Measurements from ENCODE around the gene TBX10.
A peak's percentile ranks its signal among the peaks of the same experiment; 100 is the strongest.
"Not testable (repeated sequence)": the region's sequence is repeated elsewhere in the genome, so short reads cannot be mapped to it uniquely, and the experiment has no call there.

TBX10 gene

DNA sequence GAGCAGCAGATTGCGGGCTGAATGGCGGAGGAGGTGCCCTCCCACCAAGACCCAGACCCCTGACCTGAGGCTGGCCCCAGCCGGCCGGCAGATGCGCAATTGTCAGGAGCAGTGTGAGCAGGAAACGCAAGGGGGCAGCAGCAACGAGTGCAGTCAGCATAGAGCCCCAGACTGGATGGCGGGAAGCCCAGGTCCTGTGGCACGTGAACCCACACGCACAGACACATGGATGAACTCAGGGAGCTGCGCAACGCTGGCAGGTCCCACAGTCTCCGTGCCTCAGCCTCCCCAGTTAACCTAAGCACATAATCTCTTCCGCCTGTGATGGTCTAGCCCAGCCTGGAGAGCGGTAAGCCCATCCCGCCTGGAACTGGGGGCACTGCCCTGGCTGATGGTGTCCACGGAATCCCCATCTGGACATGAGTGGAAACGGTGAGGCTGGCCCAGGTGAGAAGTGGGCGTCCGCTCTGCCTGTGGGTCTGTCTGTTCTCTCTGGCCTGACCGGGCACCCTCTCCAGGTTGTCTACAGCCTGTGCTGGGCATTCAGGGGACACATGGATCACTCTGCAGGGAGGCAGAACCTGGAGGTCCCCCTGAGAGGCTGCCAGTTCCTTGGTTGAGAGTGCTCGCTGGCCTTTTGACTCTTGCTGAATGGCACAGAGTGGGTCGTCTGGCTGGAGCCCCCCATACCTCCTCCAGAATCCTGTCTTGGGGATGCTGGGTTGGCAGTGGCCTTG is 626 bp upstream of the TBX10 start:
- no peak overlapping the region for H3K27ac ChIP-seq (ENCODE audit: low read length)
- no peak overlapping the region for H3K9ac ChIP-seq (ENCODE audit: low read length)
- H3K4me2 ChIP-seq (ENCODE audit: low read depth, low read length): no peak overlapping the region
- H3K9me2 ChIP-seq (replicated peaks; ENCODE audit: insufficient read depth, low read length): no peaks in the 10 kb centered on the region
- DNase-seq: peak; percentile 69
- TF ChIP-seq EZH2 (optimal IDR thresholded peaks at IDR 0.05; ENCODE audit: low read depth, low read length): no peak
- TF ChIP-seq, protein P1, sequence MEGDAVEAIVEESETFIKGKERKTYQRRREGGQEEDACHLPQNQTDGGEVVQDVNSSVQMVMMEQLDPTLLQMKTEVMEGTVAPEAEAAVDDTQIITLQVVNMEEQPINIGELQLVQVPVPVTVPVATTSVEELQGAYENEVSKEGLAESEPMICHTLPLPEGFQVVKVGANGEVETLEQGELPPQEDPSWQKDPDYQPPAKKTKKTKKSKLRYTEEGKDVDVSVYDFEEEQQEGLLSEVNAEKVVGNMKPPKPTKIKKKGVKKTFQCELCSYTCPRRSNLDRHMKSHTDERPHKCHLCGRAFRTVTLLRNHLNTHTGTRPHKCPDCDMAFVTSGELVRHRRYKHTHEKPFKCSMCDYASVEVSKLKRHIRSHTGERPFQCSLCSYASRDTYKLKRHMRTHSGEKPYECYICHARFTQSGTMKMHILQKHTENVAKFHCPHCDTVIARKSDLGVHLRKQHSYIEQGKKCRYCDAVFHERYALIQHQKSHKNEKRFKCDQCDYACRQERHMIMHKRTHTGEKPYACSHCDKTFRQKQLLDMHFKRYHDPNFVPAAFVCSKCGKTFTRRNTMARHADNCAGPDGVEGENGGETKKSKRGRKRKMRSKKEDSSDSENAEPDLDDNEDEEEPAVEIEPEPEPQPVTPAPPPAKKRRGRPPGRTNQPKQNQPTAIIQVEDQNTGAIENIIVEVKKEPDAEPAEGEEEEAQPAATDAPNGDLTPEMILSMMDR (IDR thresholded peaks at IDR 0.05; ENCODE audit: low read length): peak; percentile 79
- H3F3A ChIP-seq (ENCODE audit: insufficient read depth, low read length): no peaks in the 10 kb centered on the region; the same call in 1 of the 2 replicates
- H3K4me1 ChIP-seq (ENCODE audit: low read length): peaks cover 15% of the 10 kb centered on the region
- H3K36me3 ChIP-seq (replicated peaks; ENCODE audit: insufficient read depth, low read length): no peaks in the 10 kb centered on the region
- H2AFZ ChIP-seq (ENCODE audit: low read length): no peak overlapping the region
- no peak overlapping the region for H3K4me3 ChIP-seq (ENCODE audit: low read length)
- H4K20me1 ChIP-seq (ENCODE audit: insufficient read depth, low read length): no peaks in the 10 kb centered on the region
- no peaks in the 10 kb centered on the region for H3K9me3 ChIP-seq (replicated peaks; ENCODE audit: insufficient read depth, low read length)
- H3K27me3 ChIP-seq (replicated peaks; ENCODE audit: insufficient read depth, low read length): peaks cover 12% of the 10 kb centered on the region
- no peaks in the 10 kb centered on the region for H3K79me2 ChIP-seq (ENCODE audit: low read length)

DNA sequence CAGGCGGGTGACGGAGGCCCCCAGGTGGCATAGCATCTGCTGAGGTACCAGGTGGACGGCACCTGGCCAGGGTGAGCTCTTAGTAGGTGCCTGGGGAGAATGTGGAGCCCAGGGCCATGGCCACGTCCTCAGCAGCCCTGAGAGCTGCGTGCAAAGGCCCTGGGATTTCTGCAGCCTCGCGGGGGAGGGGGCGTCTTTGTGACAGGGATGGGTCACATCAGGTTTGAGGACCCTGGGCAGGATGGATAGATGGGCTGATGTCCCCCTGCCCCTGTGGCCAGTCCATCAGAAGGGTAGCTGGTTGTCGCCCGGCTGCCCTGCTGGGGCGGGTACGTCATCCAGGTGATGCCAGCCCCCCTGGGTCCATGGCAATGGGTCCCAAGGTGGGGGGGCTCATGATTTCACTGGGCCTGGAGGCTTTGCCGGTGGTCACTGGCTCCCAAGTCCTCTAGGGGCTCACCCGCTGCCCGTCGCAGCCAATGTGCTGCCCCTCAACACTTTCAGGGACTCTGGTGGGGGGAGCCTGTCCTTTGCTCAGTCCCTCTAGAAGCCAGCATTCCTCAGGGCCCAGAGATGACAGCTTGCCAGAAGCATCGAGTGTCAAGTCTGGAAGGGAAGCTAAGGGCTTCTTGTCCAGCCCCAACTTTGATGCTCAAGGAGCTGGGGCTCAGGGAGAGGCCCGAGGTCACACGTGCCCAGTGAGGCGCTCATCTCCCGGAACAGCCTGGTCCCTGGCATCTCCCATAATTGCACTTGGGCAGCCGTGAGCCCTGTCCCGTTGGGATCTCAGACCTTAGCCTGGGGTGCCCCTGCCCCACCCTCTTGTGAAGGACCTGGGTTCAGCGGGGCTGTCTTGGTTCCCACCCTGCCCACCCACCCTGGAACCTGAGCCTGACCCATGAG is 777 bp downstream of the TBX10 start:
- H3K4me3 ChIP-seq (ENCODE audit: low read length): no peak overlapping the region
- peaks cover 12% of the 10 kb centered on the region for H3K27me3 ChIP-seq (replicated peaks; ENCODE audit: insufficient read depth, low read length)
- no peaks in the 10 kb centered on the region for H3K9me3 ChIP-seq (replicated peaks; ENCODE audit: insufficient read depth, low read length)
- no peak for DNase-seq
- peaks cover 15% of the 10 kb centered on the region for H3K4me1 ChIP-seq (ENCODE audit: low read length)
- H3K4me2 ChIP-seq (ENCODE audit: low read depth, low read length): no peak overlapping the region
- TF ChIP-seq EZH2phosphoT487 (IDR thresholded peaks at IDR 0.05; ENCODE audit: low read length) (no peak), EZH2 (optimal IDR thresholded peaks at IDR 0.05; ENCODE audit: low read depth, low read length) (no peak)
- TF ChIP-seq, protein P1 (IDR thresholded peaks at IDR 0.05; ENCODE audit: low read length): no peak
- no peaks in the 10 kb centered on the region for H4K20me1 ChIP-seq (ENCODE audit: insufficient read depth, low read length)
- H3K79me2 ChIP-seq (ENCODE audit: low read length): no peaks in the 10 kb centered on the region
- no peak overlapping the region for H3K9ac ChIP-seq (ENCODE audit: low read length)
- H3K27ac ChIP-seq (ENCODE audit: low read length): no peak overlapping the region
- no peaks in the 10 kb centered on the region for H3K36me3 ChIP-seq (replicated peaks; ENCODE audit: insufficient read depth, low read length)
- no peaks in the 10 kb centered on the region for H3K9me2 ChIP-seq (replicated peaks; ENCODE audit: insufficient read depth, low read length)
- no peaks in the 10 kb centered on the region; the same call in 1 of the 2 replicates for H3F3A ChIP-seq (ENCODE audit: insufficient read depth, low read length)
- no peak overlapping the region for H2AFZ ChIP-seq (ENCODE audit: low read length)

DNA sequence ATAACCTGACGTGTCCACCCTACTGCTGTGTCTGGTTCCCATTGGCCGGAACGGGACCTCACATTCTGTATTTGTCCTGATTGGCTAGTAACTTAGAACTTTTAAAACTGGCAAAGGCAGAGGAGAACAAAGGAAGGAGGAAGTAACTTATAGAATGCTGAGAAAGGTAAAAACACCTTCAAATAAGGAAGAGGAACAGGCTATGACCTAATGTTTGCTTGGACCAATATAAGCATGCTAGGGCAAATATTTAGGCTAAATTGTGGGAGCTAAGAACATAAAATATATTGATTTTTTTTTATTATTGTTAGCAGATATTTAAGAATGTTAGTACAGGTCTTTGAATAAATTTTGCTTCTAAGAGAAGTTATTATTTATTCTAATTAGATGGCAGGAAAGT is 2.1 kb downstream of the TBX10 start:
- not testable (repeated sequence) for H3K9me3 ChIP-seq (replicated peaks; ENCODE audit: insufficient read depth, low read length); H3F3A ChIP-seq (ENCODE audit: insufficient read depth, low read length); H3K79me2 ChIP-seq (ENCODE audit: low read length); H3K27ac ChIP-seq (ENCODE audit: low read length); H4K20me1 ChIP-seq (ENCODE audit: insufficient read depth, low read length); H3K9me2 ChIP-seq (replicated peaks; ENCODE audit: insufficient read depth, low read length); H3K36me3 ChIP-seq (replicated peaks; ENCODE audit: insufficient read depth, low read length); DNase-seq; H3K4me3 ChIP-seq (ENCODE audit: low read length); H2AFZ ChIP-seq (ENCODE audit: low read length); H3K9ac ChIP-seq (ENCODE audit: low read length)
- H3K4me2 ChIP-seq (ENCODE audit: low read depth, low read length): peak overlapping the region; percentile 41; the same call in 1 of the 2 replicates
- peaks cover 15% of the 10 kb centered on the region for H3K4me1 ChIP-seq (ENCODE audit: low read length)
- H3K27me3 ChIP-seq (replicated peaks; ENCODE audit: insufficient read depth, low read length): peaks cover 12% of the 10 kb centered on the region
